Measurements from ENCODE around the gene PDZD2. TPM values are rescaled to one million over a fixed set of nuclear protein-coding genes. Genes with fewer than 3 reads are reported as not detected.
"Not testable (repeated sequence)": the region's sequence is repeated elsewhere in the genome, so short reads cannot be mapped to it uniquely, and the experiment has no call there.

Gene PDZD2
- total RNA-seq, 1 donor: 0.52 TPM

- Histone ChIP-seq H3K27me3 (ENCODE audit: insufficient read depth, low read length) (no peaks in the 10 kb centered on the region), H3K9me3 (ENCODE audit: low read depth, low read length) (no peaks in the 10 kb centered on the region)
Measured at GRCh38 chr5:31957151-31957550, 318.2 kb downstream of the PDZD2 start.

GRCh38 chr5:31962351-31962751, 323.4 kb downstream of the PDZD2 start:
- no peaks in the 10 kb centered on the region for H3K4me1 ChIP-seq (ENCODE audit: insufficient read depth, low read length)
- H3K27me3 ChIP-seq (ENCODE audit: insufficient read depth, low read length): no peaks in the 10 kb centered on the region
- H3K9me3 ChIP-seq (ENCODE audit: low read depth, low read length): no peaks in the 10 kb centered on the region
- no peak overlapping the region for H3K4me3 ChIP-seq (ENCODE audit: low read length)

More at GRCh38 chr5:31957151-31957550, 318.2 kb downstream of the PDZD2 start:
- Histone ChIP-seq H3K4me3 (ENCODE audit: low read length) (no peak overlapping the region), H3K4me1 (ENCODE audit: insufficient read depth, low read length) (no peaks in the 10 kb centered on the region)

GRCh38 chr5:31962871-31963307, 324.0 kb downstream of the PDZD2 start:
- H3K9me3 ChIP-seq (ENCODE audit: low read depth, low read length): no peaks in the 10 kb centered on the region
- H3K4me3 ChIP-seq (ENCODE audit: low read length): no peak overlapping the region
- no peaks in the 10 kb centered on the region for H3K27me3 ChIP-seq (ENCODE audit: insufficient read depth, low read length)
- H3K4me1 ChIP-seq (ENCODE audit: insufficient read depth, low read length): no peaks in the 10 kb centered on the region

GRCh38 chr5:31963358-31964006, 324.6 kb downstream of the PDZD2 start:
- H3K4me3 ChIP-seq (ENCODE audit: low read length): no peak overlapping the region
- H3K27me3 ChIP-seq (ENCODE audit: insufficient read depth, low read length): no peaks in the 10 kb centered on the region
- no peaks in the 10 kb centered on the region for H3K4me1 ChIP-seq (ENCODE audit: insufficient read depth, low read length)

GRCh38 chr5:31964007-31964360, 325.1 kb downstream of the PDZD2 start:
- Histone ChIP-seq H3K4me1 (ENCODE audit: insufficient read depth, low read length) (no peaks in the 10 kb centered on the region), H3K9me3 (ENCODE audit: low read depth, low read length) (no peaks in the 10 kb centered on the region), H3K27me3 (ENCODE audit: insufficient read depth, low read length) (no peaks in the 10 kb centered on the region), H3K4me3 (ENCODE audit: low read length) (no peak overlapping the region)

More at GRCh38 chr5:31963358-31964006, 324.6 kb downstream of the PDZD2 start:
- no peaks in the 10 kb centered on the region for H3K9me3 ChIP-seq (ENCODE audit: low read depth, low read length)

- Histone ChIP-seq H3K4me3 (ENCODE audit: low read length) (no peak overlapping the region), H3K4me1 (ENCODE audit: insufficient read depth, low read length) (no peaks in the 10 kb centered on the region), H3K27me3 (ENCODE audit: insufficient read depth, low read length) (no peaks in the 10 kb centered on the region), H3K9me3 (ENCODE audit: low read depth, low read length) (no peaks in the 10 kb centered on the region)
Measured at GRCh38 chr5:31965227-31965626, 326.3 kb downstream of the PDZD2 start.

- no peak overlapping the region for H3K4me3 ChIP-seq (ENCODE audit: low read length)
- H3K27me3 ChIP-seq (ENCODE audit: insufficient read depth, low read length): no peaks in the 10 kb centered on the region
- no peaks in the 10 kb centered on the region for H3K9me3 ChIP-seq (ENCODE audit: low read depth, low read length)
- no peaks in the 10 kb centered on the region for H3K4me1 ChIP-seq (ENCODE audit: insufficient read depth, low read length)
Measured at GRCh38 chr5:31966936-31967335, 328.0 kb downstream of the PDZD2 start.

GRCh38 chr5:31967461-31967860, 328.5 kb downstream of the PDZD2 start:
- Histone ChIP-seq H3K9me3 (ENCODE audit: low read depth, low read length) (no peaks in the 10 kb centered on the region), H3K4me1 (ENCODE audit: insufficient read depth, low read length) (no peaks in the 10 kb centered on the region)

GRCh38 chr5:31972558-31972957, 333.6 kb downstream of the PDZD2 start:
- H3K27me3 ChIP-seq (ENCODE audit: insufficient read depth, low read length): no peaks in the 10 kb centered on the region
- H3K4me3 ChIP-seq (ENCODE audit: low read length): no peak overlapping the region
- no peaks in the 10 kb centered on the region for H3K9me3 ChIP-seq (ENCODE audit: low read depth, low read length)
- H3K4me1 ChIP-seq (ENCODE audit: insufficient read depth, low read length): no peaks in the 10 kb centered on the region

More at GRCh38 chr5:31967461-31967860, 328.5 kb downstream of the PDZD2 start:
- Histone ChIP-seq H3K27me3 (ENCODE audit: insufficient read depth, low read length) (no peaks in the 10 kb centered on the region), H3K4me3 (ENCODE audit: low read length) (no peak overlapping the region)

GRCh38 chr5:31975189-31975612, 336.3 kb downstream of the PDZD2 start:
- not testable (repeated sequence) for H3K4me3 ChIP-seq (ENCODE audit: low read length); H3K27me3 ChIP-seq (ENCODE audit: insufficient read depth, low read length); H3K4me1 ChIP-seq (ENCODE audit: insufficient read depth, low read length); H3K9me3 ChIP-seq (ENCODE audit: low read depth, low read length)

- Histone ChIP-seq H3K4me1 (ENCODE audit: insufficient read depth, low read length) (no peaks in the 10 kb centered on the region), H3K27me3 (ENCODE audit: insufficient read depth, low read length) (no peaks in the 10 kb centered on the region), H3K4me3 (ENCODE audit: low read length) (no peak overlapping the region), H3K9me3 (ENCODE audit: low read depth, low read length) (no peaks in the 10 kb centered on the region)
Measured at GRCh38 chr5:31976169-31976568, 337.2 kb downstream of the PDZD2 start.

GRCh38 chr5:31981361-31981945, 342.5 kb downstream of the PDZD2 start:
- Histone ChIP-seq H3K9me3 (ENCODE audit: low read depth, low read length) (no peaks in the 10 kb centered on the region), H3K27me3 (ENCODE audit: insufficient read depth, low read length) (no peaks in the 10 kb centered on the region), H3K4me1 (ENCODE audit: insufficient read depth, low read length) (no peaks in the 10 kb centered on the region), H3K4me3 (ENCODE audit: low read length) (no peak overlapping the region)

GRCh38 chr5:31982027-31982426, 343.1 kb downstream of the PDZD2 start:
- no peak overlapping the region for H3K4me3 ChIP-seq (ENCODE audit: low read length)
- no peaks in the 10 kb centered on the region for H3K27me3 ChIP-seq (ENCODE audit: insufficient read depth, low read length)
- H3K4me1 ChIP-seq (ENCODE audit: insufficient read depth, low read length): no peaks in the 10 kb centered on the region
- H3K9me3 ChIP-seq (ENCODE audit: low read depth, low read length): no peaks in the 10 kb centered on the region

- Histone ChIP-seq H3K4me1 (ENCODE audit: insufficient read depth, low read length) (no peaks in the 10 kb centered on the region), H3K4me3 (ENCODE audit: low read length) (no peak overlapping the region), H3K27me3 (ENCODE audit: insufficient read depth, low read length) (no peaks in the 10 kb centered on the region), H3K9me3 (ENCODE audit: low read depth, low read length) (no peaks in the 10 kb centered on the region)
Measured at GRCh38 chr5:31982621-31983020, 343.7 kb downstream of the PDZD2 start.

- Histone ChIP-seq H3K4me3 (ENCODE audit: low read length) (no peak overlapping the region), H3K4me1 (ENCODE audit: insufficient read depth, low read length) (no peaks in the 10 kb centered on the region), H3K27me3 (ENCODE audit: insufficient read depth, low read length) (no peaks in the 10 kb centered on the region), H3K9me3 (ENCODE audit: low read depth, low read length) (no peaks in the 10 kb centered on the region)
Measured at GRCh38 chr5:31983851-31984250, 344.9 kb downstream of the PDZD2 start.

GRCh38 chr5:31984691-31985090, 345.8 kb downstream of the PDZD2 start:
- H3K9me3 ChIP-seq (ENCODE audit: low read depth, low read length): no peaks in the 10 kb centered on the region
- no peak overlapping the region for H3K4me3 ChIP-seq (ENCODE audit: low read length)
- H3K27me3 ChIP-seq (ENCODE audit: insufficient read depth, low read length): no peaks in the 10 kb centered on the region
- no peaks in the 10 kb centered on the region for H3K4me1 ChIP-seq (ENCODE audit: insufficient read depth, low read length)
